Measurements from ENCODE around the gene HRAS.

GRCh38 chr11:535519-536454 lies at the start of gene HRAS:
- TF ChIP-seq CTCF (IDR thresholded peaks at IDR 0.05) (no peak), POLR2A (IDR thresholded peaks at IDR 0.05) (peak; percentile 56 to 69 (median 69))

Measured in body of pancreas (tissue), 4 donors.